Endothelial cell of umbilical vein (primary cell): ENCODE measurements around the gene AGBL4. TPM values are rescaled to one million over a fixed set of nuclear protein-coding genes. Genes with fewer than 3 reads are reported as not detected.

ENCODE experiments used
- BruUV-seq: library from RNA; stranded (reverse); fragments of 400-500 nt; replicated peaks from 2 replicates; lab custom pipeline; 2021; lab: Mats Ljungman, UMichigan
- CTCF ChIA-PET: fragments of 300-600, 350-600 bp; sonication (Branson Sonifier 250); formaldehyde crosslinking; loops from one replicate; lab custom pipeline; 2021; ENCODE audit warnings: antibody characterized with exemption, inconsistent platforms; lab: Charles Lee
- POLR2A ChIA-PET: fragments of 300-600, 350-600 bp; sonication (Branson Sonifier 250); formaldehyde crosslinking; loops from one replicate; lab custom pipeline; 2021; ENCODE audit warnings: antibody characterized with exemption, inconsistent platforms; lab: Charles Lee
- DNase-seq: peaks from one replicate; pipeline ENCODE4 v3.0.0-alpha.2; 2011; ENCODE audit warnings: low read depth, low spot score
- FAIRE-seq: peaks from 2 replicates; lab custom pipeline; 2011; peaks lifted over from hg19 to GRCh38; lab: Jason Lieb, UNC
- H2AFZ ChIP-seq: 2 replicates; pipeline ENCODE4 v1.6.0; 2012; ENCODE audit warnings: low read depth, low read length, control low read depth, inconsistent platforms
- H3K27ac ChIP-seq: 2 replicates; pipeline ENCODE4 v1.5.1; 2011; ENCODE audit warnings: low read depth, mild to moderate bottlenecking, control low read depth, low read length, moderate library complexity; ENCODE audit not compliant: insufficient read depth
- H3K27me3 ChIP-seq, 2 experiments: 2 replicates each; pipeline versions ENCODE4 v1.6.0 to v1.6.1; 2011; ENCODE audit warnings: low read length in 2 of 2, mixed read lengths in 1 of 2; ENCODE audit not compliant: control insufficient read depth in 2 of 2, insufficient read depth in 2 of 2
- H3K36me3 ChIP-seq, 2 experiments: 2 replicates in 1 of 2; 3 replicates in 1 of 2; pipeline ENCODE4 v1.5.1; 2011; ENCODE audit warnings: low read length in 2 of 2, mild to moderate bottlenecking in 1 of 2, moderate library complexity in 1 of 2; ENCODE audit not compliant: control insufficient read depth in 2 of 2, insufficient read depth in 2 of 2; ENCODE audit errors: extremely low read depth in 1 of 2
- H3K4me1 ChIP-seq: 3 replicates; pipeline ENCODE4 v1.5.1; 2011; ENCODE audit warnings: mild to moderate bottlenecking, low read length; ENCODE audit not compliant: control insufficient read depth, insufficient read depth; ENCODE audit errors: extremely low read depth
- H3K4me2 ChIP-seq: 2 replicates; pipeline ENCODE4 v1.6.1; 2011; ENCODE audit warnings: low read length, control low read depth, mixed read lengths; ENCODE audit not compliant: insufficient read depth
- H3K4me3 ChIP-seq, 3 experiments: fragments of 200-600 bp in 1 of 3; sonication (generic), shearing (Covaris generic) in 1 of 3; replicated peaks in 1 of 3; 2 replicates each; pipeline ENCODE4 v1.5.1; 2011 to 2016; ENCODE audit warnings: control low read depth in 3 of 3, low read length in 3 of 3, mild to moderate bottlenecking in 2 of 3, inconsistent platforms in 1 of 3, low read depth in 1 of 3, moderate library complexity in 1 of 3; ENCODE audit not compliant: insufficient read depth in 1 of 3
- H3K79me2 ChIP-seq: 2 replicates; pipeline ENCODE4 v1.6.0; 2012; ENCODE audit warnings: low read length, inconsistent platforms; ENCODE audit not compliant: control insufficient read depth, insufficient read depth
- H3K9ac ChIP-seq: replicated peaks from 2 replicates; pipeline ENCODE3; 2011; ENCODE audit warnings: low read length, control low read depth; ENCODE audit not compliant: insufficient read depth; ENCODE audit errors: extremely low read depth
- H3K9me1 ChIP-seq: replicated peaks from 3 replicates; pipeline ENCODE4 v1.6.0; 2011; ENCODE audit warnings: mild to moderate bottlenecking, low read length; ENCODE audit not compliant: control insufficient read depth, insufficient read depth; ENCODE audit errors: extremely low read depth
- H3K9me3 ChIP-seq: replicated peaks from 2 replicates; pipeline ENCODE4 v1.5.1; 2012; ENCODE audit warnings: low read length, inconsistent platforms; ENCODE audit not compliant: control insufficient read depth, insufficient read depth
- H4K20me1 ChIP-seq: replicated peaks from 2 replicates; pipeline ENCODE3; 2011; ENCODE audit warnings: mild to moderate bottlenecking, low read length; ENCODE audit not compliant: control insufficient read depth, insufficient read depth; ENCODE audit errors: extremely low read depth
- CTCF ChIP-seq, 2 donors: IDR thresholded peaks; 1 replicate in 1 of 2; 2 replicates in 1 of 2; pipeline ENCODE4 v1.5.1; 2011; ENCODE audit warnings: low read length in 2 of 2, mild to moderate bottlenecking in 2 of 2, moderate library complexity in 2 of 2, control low read depth in 1 of 2, inconsistent platforms in 1 of 2, low read depth in 1 of 2; ENCODE audit not compliant: insufficient read depth in 1 of 2; ENCODE audit errors: extremely low read depth in 1 of 2
- EZH2 ChIP-seq: IDR thresholded peaks from 2 replicates; pipeline ENCODE4 v1.6.1; 2012; ENCODE audit warnings: borderline replicate concordance, low read depth, mild to moderate bottlenecking, moderate library complexity, low read length, inconsistent platforms; ENCODE audit not compliant: severe bottlenecking
- FOS ChIP-seq: IDR thresholded peaks from 2 replicates; pipeline ENCODE4 v1.6.1; 2011; ENCODE audit warnings: mild to moderate bottlenecking, low read length, moderate library complexity, borderline replicate concordance; ENCODE audit not compliant: insufficient read depth
- GATA2 ChIP-seq: IDR thresholded peaks from 2 replicates; pipeline ENCODE4 v1.7.0; 2011; ENCODE audit warnings: low read depth, mild to moderate bottlenecking, moderate library complexity, mixed read lengths, low read length; ENCODE audit not compliant: insufficient read length, insufficient read depth
- JUN ChIP-seq: IDR thresholded peaks from 2 replicates; pipeline ENCODE4 v1.6.1; 2011; ENCODE audit warnings: borderline replicate concordance, low read depth; ENCODE audit not compliant: insufficient read length, insufficient read depth
- MAX ChIP-seq: IDR thresholded peaks from 2 replicates; pipeline ENCODE4 v1.6.1; 2011; ENCODE audit not compliant: insufficient read depth, insufficient read length
- MYC ChIP-seq: IDR thresholded peaks from one replicate; pipeline ENCODE4 v1.6.1; 2011; ENCODE audit warnings: mild to moderate bottlenecking, low read depth, low read length
- POLR2A ChIP-seq: IDR thresholded peaks from 2 replicates; pipeline ENCODE4 v1.6.1; 2012; ENCODE audit warnings: low read depth, mild to moderate bottlenecking, control low read depth, low read length
- POLR2AphosphoS5 ChIP-seq: IDR thresholded peaks from 2 replicates; pipeline ENCODE4 v1.6.1; 2012; ENCODE audit warnings: low read depth, mild to moderate bottlenecking, control low read depth, low read length, moderate library complexity; ENCODE audit not compliant: insufficient read depth
- dilution Hi-C: fragments of 300-500 bp; cut with MboI; formaldehyde crosslinking; loops from one replicate; pipeline ENCODE4 v1.15.0; 2019; ENCODE audit warnings: low sequenced_read_pairs; ENCODE audit not compliant: extremely low pct_ligation_motif_present
- intact Hi-C: fragments of 100-400 bp; cut with micrococcal nuclease; formaldehyde crosslinking; loops from one replicate; pipeline ENCODE4 v1.10.0; 2022
- polyA plus RNA-seq, 4 experiments: library from polyadenylated mRNA; depleted of rRNA in 3 of 4; stranded (reverse) in 3 of 4; unstranded in 1 of 4; fragments of >200 nt; gene quantifications; 2 replicates each; pipeline versions ENCODE4 v1.2.1 to v1.2.3, GENCODE V29; 2011 to 2012; ENCODE audit warnings: missing spikeins in 1 of 4
- total RNA-seq: library from RNA; stranded (reverse); gene quantifications from 2 replicates; pipeline ENCODE4 v1.2.3, GENCODE V29; 2021

AGBL4 gene
- total and polyA plus RNA-seq, 2 donors (not counting 3 experiments of a cell fraction or from before 2014, with no cell fraction given) = not detected

DNA sequence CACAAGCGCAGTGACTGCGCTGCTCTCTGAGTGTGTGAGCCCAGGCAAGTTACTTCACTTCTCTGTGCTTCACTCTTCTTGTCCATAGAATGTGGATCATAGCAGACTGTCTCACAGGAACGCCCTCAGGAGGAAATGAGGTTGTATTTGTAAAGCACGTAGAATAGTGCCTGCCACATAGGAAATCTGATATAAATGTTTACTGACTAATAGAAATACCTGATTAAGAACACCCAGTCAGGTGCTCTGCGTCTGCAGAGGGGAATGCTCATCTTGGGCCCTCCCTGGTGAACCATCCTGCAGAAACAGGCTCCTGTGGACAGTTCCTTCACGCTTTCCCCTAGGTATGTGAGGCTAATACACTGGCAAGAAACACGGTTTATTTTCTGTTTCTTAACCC, 1347.4 kb downstream of the AGBL4 start:
- no TSS peak for BruUV-seq

More for the DNA sequence above, 1347.4 kb downstream of the AGBL4 start:
- no peak overlapping the region for H3K9ac ChIP-seq
- H3K4me2 ChIP-seq = no peak overlapping the region
- no peaks in the 10 kb centered on the region for H3K27me3 ChIP-seq
- no peak overlapping the region for H3K27ac ChIP-seq
- FAIRE-seq (no peak), DNase-seq (no peak)
- H3K4me1 ChIP-seq = no peaks in the 10 kb centered on the region
- no peak overlapping the region for H2AFZ ChIP-seq
- no peaks in the 10 kb centered on the region for H3K36me3 ChIP-seq
- no peaks in the 10 kb centered on the region for H4K20me1 ChIP-seq
- dilution Hi-C loops (no loop called here), intact Hi-C loops (no loop called here)
- H3K4me3 ChIP-seq = no peak overlapping the region
- ChIA-PET CTCF (interaction anchor here (0.8 to 3.1 kb wide), 4 partner anchors 17 to 1672 kb away, joined by 3 to 63 read pairs (median 33); no protein-coding TSS in a partner anchor), POLR2A (no interaction called here)
- TF ChIP-seq FOS = no peak
- no peak for TF ChIP-seq MAX
- no peak for TF ChIP-seq EZH2
- TF ChIP-seq JUN = no peak
- no peak for TF ChIP-seq POLR2A
- TF ChIP-seq POLR2AphosphoS5 = no peak
- TF ChIP-seq GATA2 = no peak
- no peak for TF ChIP-seq CTCF (IDR thresholded peaks at IDR 0.05; ENCODE audit: extremely low read depth in 1 of 2, insufficient read depth in 1 of 2, low read depth in 1 of 2, low read length in 2 of 2)
- no peak for TF ChIP-seq MYC
- no peaks in the 10 kb centered on the region for H3K9me1 ChIP-seq
- H3K79me2 ChIP-seq = no peaks in the 10 kb centered on the region
- no peaks in the 10 kb centered on the region for H3K9me3 ChIP-seq
